MCF 10A (cell line): Measurements from ENCODE around the gene TANC1. TPM values are rescaled to one million over a fixed set of nuclear protein-coding genes. Genes with fewer than 3 reads are reported as not detected.

Experiments used
- BruUV-seq: library from RNA; stranded (reverse); fragments of 400-500 nt; replicated peaks from 2 replicates; lab custom pipeline; 2021; lab: Mats Ljungman, UMichigan
- CTCF ChIA-PET: fragments of 300-600 bp; sonication (Branson Sonifier 250); formaldehyde crosslinking; extraction: SDS; loops from one replicate; lab custom pipeline; 2021; ENCODE audit warnings: antibody characterized with exemption, inconsistent platforms; lab: Yijun Ruan, JAX
- POLR2A ChIA-PET: fragments of 300-600, 350-650 bp; sonication (Branson Sonifier 250); formaldehyde crosslinking; extraction: SDS; loops from one replicate; lab custom pipeline; 2020; ENCODE audit warnings: antibody characterized with exemption, inconsistent platforms; lab: Yijun Ruan, JAX
- DNase-seq: peaks from one replicate; pipeline ENCODE4 v3.0.0-alpha.2; 2018; ENCODE audit not compliant: unreplicated experiment
- H3K27ac Mint-ChIP-seq: one replicate; pipeline ENCODE4 v1.8.0; 2022; ENCODE audit warnings: mild to moderate bottlenecking, low read depth, mixed read lengths; ENCODE audit not compliant: unreplicated experiment
- H3K27me3 Mint-ChIP-seq: one replicate; pipeline ENCODE4 v1.8.0; 2022; ENCODE audit warnings: mixed read lengths; ENCODE audit not compliant: insufficient read depth, unreplicated experiment
- H3K36me3 Mint-ChIP-seq: one replicate; pipeline ENCODE4 v1.8.0; 2022; ENCODE audit warnings: mild to moderate bottlenecking, moderate library complexity, mixed read lengths; ENCODE audit not compliant: insufficient read depth, unreplicated experiment
- H3K4me1 Mint-ChIP-seq: one replicate; pipeline ENCODE4 v1.8.0; 2022; ENCODE audit warnings: mixed read lengths; ENCODE audit not compliant: insufficient read depth, unreplicated experiment
- H3K4me3 Mint-ChIP-seq: one replicate; pipeline ENCODE4 v1.8.0; 2022; ENCODE audit warnings: mild to moderate bottlenecking, moderate library complexity, mixed read lengths; ENCODE audit not compliant: unreplicated experiment
- H3K9me3 Mint-ChIP-seq: one replicate; pipeline ENCODE4 v1.8.0; 2022; ENCODE audit warnings: mixed read lengths; ENCODE audit not compliant: unreplicated experiment
- intact Hi-C: fragments of 100-400 bp; cut with micrococcal nuclease; formaldehyde crosslinking; loops from 2 replicates; pipeline ENCODE4 v1.14.1; 2022
- microRNA-seq: library from miRNA; unstranded; fragments of <30 nt; microRNA quantifications from one replicate; pipeline ENCODE4 v1.2.0, GENCODE V29; 2022
- total RNA-seq: library from RNA; stranded (reverse); gene quantifications from 2 replicates; pipeline ENCODE4 v1.2.3, GENCODE V29; 2022
- TF ChIP-seq, protein P1 (sequence below): fragments of 200-600 bp; IDR thresholded peaks from one replicate; pipeline ENCODE4 v1.8.0; 2022; ENCODE audit warnings: antibody characterized with exemption, mild to moderate bottlenecking; ENCODE audit not compliant: unreplicated experiment

The TANC1 gene
- total RNA-seq, 1 experiment from 2014 or later = 35.3 TPM

DNA sequence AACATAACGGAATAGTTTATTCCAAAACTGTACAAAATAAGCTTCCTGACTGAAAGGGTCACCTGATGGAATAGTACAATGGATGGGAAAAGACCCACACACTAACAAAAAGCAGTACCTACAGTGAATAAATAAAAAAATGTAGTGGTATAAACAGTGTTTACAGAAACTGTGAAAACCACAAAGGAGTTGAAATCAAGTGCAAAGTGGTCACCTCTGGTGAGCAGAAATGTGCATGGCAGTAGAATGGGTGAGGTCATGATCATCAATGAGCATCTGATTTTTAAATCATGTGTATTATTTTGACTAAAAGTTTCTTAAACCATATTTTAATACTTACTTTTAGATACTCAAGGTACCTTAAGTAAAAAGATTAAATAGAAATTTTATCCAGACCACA lies 306.7 kb downstream of the TANC1 start:
- intact Hi-C loops = no loop called here
- CTCF ChIA-PET = interaction anchor here (0.9 kb wide), 1 partner anchor 12 kb away, joined by 3 read pairs; no protein-coding TSS in a partner anchor
- Mint-ChIP-seq H3K4me1 (no peaks in the 10 kb centered on the region), H3K4me3 (no peak overlapping the region), H3K27ac (no peak overlapping the region), H3K36me3 (peaks cover 26% of the 10 kb centered on the region), H3K9me3 (no peaks in the 10 kb centered on the region), H3K27me3 (no peaks in the 10 kb centered on the region)
- BruUV-seq = no TSS peak
- no peak for DNase-seq
- POLR2A ChIA-PET = interaction anchor here (0.6 kb wide), 1 partner anchor 120 kb away, joined by 3 read pairs; no protein-coding TSS in a partner anchor
- TF ChIP-seq, protein P1, sequence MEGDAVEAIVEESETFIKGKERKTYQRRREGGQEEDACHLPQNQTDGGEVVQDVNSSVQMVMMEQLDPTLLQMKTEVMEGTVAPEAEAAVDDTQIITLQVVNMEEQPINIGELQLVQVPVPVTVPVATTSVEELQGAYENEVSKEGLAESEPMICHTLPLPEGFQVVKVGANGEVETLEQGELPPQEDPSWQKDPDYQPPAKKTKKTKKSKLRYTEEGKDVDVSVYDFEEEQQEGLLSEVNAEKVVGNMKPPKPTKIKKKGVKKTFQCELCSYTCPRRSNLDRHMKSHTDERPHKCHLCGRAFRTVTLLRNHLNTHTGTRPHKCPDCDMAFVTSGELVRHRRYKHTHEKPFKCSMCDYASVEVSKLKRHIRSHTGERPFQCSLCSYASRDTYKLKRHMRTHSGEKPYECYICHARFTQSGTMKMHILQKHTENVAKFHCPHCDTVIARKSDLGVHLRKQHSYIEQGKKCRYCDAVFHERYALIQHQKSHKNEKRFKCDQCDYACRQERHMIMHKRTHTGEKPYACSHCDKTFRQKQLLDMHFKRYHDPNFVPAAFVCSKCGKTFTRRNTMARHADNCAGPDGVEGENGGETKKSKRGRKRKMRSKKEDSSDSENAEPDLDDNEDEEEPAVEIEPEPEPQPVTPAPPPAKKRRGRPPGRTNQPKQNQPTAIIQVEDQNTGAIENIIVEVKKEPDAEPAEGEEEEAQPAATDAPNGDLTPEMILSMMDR = no peak

DNA sequence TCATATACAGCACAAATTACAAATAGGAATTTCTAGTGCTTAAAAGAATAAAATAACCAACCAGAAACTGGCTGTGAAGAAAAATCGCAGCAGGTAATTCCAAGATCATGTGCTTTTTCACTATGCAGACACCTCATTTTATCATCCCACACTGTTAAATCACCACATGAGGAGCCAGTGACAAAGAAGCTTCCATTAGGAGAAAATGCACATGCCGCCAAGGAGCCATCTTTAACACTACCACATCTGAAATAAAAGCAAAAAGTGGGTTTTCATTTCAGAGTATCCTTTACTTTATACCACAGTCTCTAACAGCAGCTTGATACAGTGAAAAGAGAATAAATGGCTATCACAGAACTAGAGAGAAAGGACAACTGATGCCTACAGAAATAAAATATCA lies 311.3 kb downstream of the TANC1 start:
- TF ChIP-seq, protein P1 = no peak
- BruUV-seq = no TSS peak
- Mint-ChIP-seq H3K27me3 (no peaks in the 10 kb centered on the region), H3K27ac (no peak overlapping the region), H3K36me3 (peaks cover 42% of the 10 kb centered on the region), H3K4me3 (no peak overlapping the region), H3K4me1 (peaks cover 4% of the 10 kb centered on the region), H3K9me3 (no peaks in the 10 kb centered on the region)
- no peak for DNase-seq
- intact Hi-C loops = no loop called here
- ChIA-PET CTCF (no interaction called here), POLR2A (no interaction called here)

DNA sequence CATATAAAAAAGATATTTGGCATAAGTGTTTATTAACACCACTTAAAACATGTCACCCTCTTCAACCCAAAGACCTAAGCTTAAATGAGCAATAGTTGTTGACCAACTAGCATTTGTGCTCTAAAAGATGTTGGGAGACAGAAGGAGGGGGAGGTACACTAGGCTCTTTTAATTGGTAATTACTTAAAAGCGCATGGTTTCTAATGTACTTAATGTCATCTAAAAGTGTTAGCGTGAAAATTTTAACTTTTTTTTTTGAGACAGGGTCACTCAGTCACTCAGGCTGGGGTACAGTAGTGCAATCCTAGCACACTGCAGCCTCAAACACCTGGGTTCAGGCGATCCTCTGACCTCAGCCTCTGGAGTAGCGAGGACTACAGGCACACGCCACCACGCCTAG lies 312.6 kb downstream of the TANC1 start:
- intact Hi-C loops = no loop called here
- CTCF ChIA-PET = no interaction called here
- no peak for DNase-seq
- Mint-ChIP-seq H3K4me1 (peaks cover 8% of the 10 kb centered on the region), H3K36me3 (peaks cover 45% of the 10 kb centered on the region), H3K9me3 (no peaks in the 10 kb centered on the region), H3K27me3 (no peaks in the 10 kb centered on the region), H3K27ac (no peak overlapping the region), H3K4me3 (no peak overlapping the region)
- TF ChIP-seq, protein P1 = no peak
- no TSS peak for BruUV-seq
- POLR2A ChIA-PET = no interaction called here

Small RNA genes within 50 kb of the gene (microRNA-seq; reads per million reads assigned to microRNA genes)
- gene MIR6888 = not detected

Other genes starting within 250 kb of the TANC1 start
- gene DAPL1, start 173.3 kb upstream of the TANC1 start, total RNA-seq = not detected in 2 replicates